Lung (tissue), 12 donors: Measurements from ENCODE around the gene HYCC1. TPM values are rescaled to one million over a fixed set of nuclear protein-coding genes. Genes with fewer than 3 reads are reported as not detected.
"Not testable (repeated sequence)": the region's sequence is repeated elsewhere in the genome, so short reads cannot be mapped to it uniquely, and the experiment has no call there.

Experiments
- ATAC-seq: fragments of 200-7000 bp; cut with Tn5 transposase; one replicate; pipeline ENCODE4 v1.9.1; 2020; ENCODE audit warnings: moderate number of reproducible peaks; ENCODE audit not compliant: insufficient read depth, low FRiP score
- DNase-seq, 3 donors: peaks; one replicate each; pipeline ENCODE4 v3.0.0-alpha.2; 2013 to 2017
- H3K27ac ChIP-seq, 2 donors: one replicate each; pipeline ENCODE4 v1.5.1; 2013; ENCODE audit warnings: mild to moderate bottlenecking in 2 of 2, moderate library complexity in 2 of 2, control low read depth in 1 of 2, inconsistent platforms in 1 of 2, low read depth in 1 of 2, low read length in 1 of 2
- H3K27me3 ChIP-seq, 3 donors: one replicate each; pipeline ENCODE4 v1.5.1; 2013; ENCODE audit warnings: low read length in 2 of 3; ENCODE audit not compliant: control insufficient read depth in 3 of 3, insufficient read depth in 3 of 3
- H3K36me3 ChIP-seq, 4 donors: one replicate each; pipeline ENCODE4 v1.5.1; 2013; ENCODE audit warnings: low read length in 4 of 4, mild to moderate bottlenecking in 1 of 4, moderate library complexity in 1 of 4; ENCODE audit not compliant: control insufficient read depth in 4 of 4, insufficient read depth in 4 of 4
- H3K4me1 ChIP-seq, 5 donors: one replicate each; pipeline ENCODE4 v1.5.1; 2013; ENCODE audit warnings: low read length in 5 of 5, mild to moderate bottlenecking in 2 of 5, moderate library complexity in 1 of 5; ENCODE audit not compliant: control insufficient read depth in 5 of 5, insufficient read depth in 5 of 5
- H3K4me3 ChIP-seq: one replicate; pipeline ENCODE4 v1.5.1; 2013; ENCODE audit warnings: mild to moderate bottlenecking, control low read depth, moderate library complexity
- H3K9ac ChIP-seq, 2 donors: one replicate each; pipeline ENCODE4 v1.5.1; 2013; ENCODE audit warnings: low read length in 2 of 2, control low read depth in 1 of 2; ENCODE audit not compliant: insufficient read depth in 1 of 2
- H3K9me3 ChIP-seq, 4 donors: one replicate each; pipeline ENCODE4 v1.5.1; 2013; ENCODE audit warnings: low read length in 3 of 4, mild to moderate bottlenecking in 1 of 4, moderate library complexity in 1 of 4; ENCODE audit not compliant: control insufficient read depth in 4 of 4, insufficient read depth in 3 of 4
- WGBS, 2 donors: extraction: QIAGEN DNeasy Blood & Tissue Kit; methylation state at CpG; one replicate each; pipeline ENCODE4 v1.1.7; 2013; 5-methylcytosine and 5-hydroxymethylcytosine counted together
- polyA plus RNA-seq, 2 donors: library from polyadenylated mRNA; stranded (reverse); fragments of 200-250 nt; gene quantifications; one replicate each; pipeline ENCODE4 v1.2.1, GENCODE V29; 2013
- total RNA-seq, 2 donors: library from RNA; depleted of rRNA in 1 of 2; stranded (reverse); fragments of >200 nt in 1 of 2; gene quantifications; one replicate each; pipeline ENCODE4 v1.2.1, GENCODE V29; 2014 to 2021
- TF ChIP-seq, protein P1 (sequence below): IDR thresholded peaks from 2 replicates; pipeline ENCODE4 v1.5.1; 2012; ENCODE audit warnings: mild to moderate bottlenecking; ENCODE audit errors: control extremely low read depth, extremely low read depth
- donor health status: control.
- donor health status: control.
- donor health status: Bipolar disorder and iron deficiency.
- donor health status: healthy.
- donor health status: DM: yes; HTN: yes; CAD: no.

Gene HYCC1
- total and polyA plus RNA-seq, 4 donors = 7.3 to 62.5 (median 35.2) TPM

DNA sequence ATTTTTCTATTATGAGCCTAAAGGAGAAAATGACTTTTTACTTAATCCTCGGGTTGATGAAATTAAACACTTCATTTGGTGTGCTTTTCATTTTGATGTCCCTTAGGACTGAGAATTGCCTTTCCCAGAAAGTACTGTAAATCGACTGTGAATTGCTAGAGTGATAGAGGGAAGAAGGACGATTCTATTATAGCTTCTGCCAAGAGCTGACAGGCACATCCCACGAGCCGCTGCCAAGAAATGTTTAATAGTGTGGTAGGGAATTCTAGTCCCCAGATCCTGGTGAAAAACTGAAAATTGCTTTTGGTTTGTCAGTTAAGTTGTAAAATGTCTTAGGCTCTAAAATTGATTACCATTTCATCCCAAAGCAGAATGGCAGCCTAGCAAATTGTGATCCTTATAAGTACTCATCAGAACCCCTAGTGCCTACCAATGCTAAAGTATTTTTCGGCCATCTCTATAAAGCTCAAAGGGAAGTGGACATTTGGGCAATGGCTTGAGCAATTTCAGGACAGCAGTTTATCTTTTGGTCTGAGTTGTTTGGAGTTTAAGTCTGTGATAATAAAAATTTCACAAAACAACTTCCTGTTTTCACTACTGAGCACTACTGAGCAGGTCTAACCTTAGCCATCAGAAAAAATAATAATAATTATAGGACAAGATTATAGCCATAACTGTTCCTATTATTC, 44.6 kb upstream of the HYCC1 start:
- no peaks in the 10 kb centered on the region for H3K36me3 ChIP-seq
- H3K4me3 ChIP-seq = no peak overlapping the region
- ATAC-seq (no peak), DNase-seq (peak; percentile 73 to 93 (median 89))
- H3K9me3 ChIP-seq = no peaks in the 10 kb centered on the region
- no peak overlapping the region for H3K9ac ChIP-seq
- no peaks in the 10 kb centered on the region for H3K27me3 ChIP-seq
- peaks cover 0 to 11% (median 0%) of the 10 kb centered on the region in 5 donors for H3K4me1 ChIP-seq
- TF ChIP-seq, protein P1, sequence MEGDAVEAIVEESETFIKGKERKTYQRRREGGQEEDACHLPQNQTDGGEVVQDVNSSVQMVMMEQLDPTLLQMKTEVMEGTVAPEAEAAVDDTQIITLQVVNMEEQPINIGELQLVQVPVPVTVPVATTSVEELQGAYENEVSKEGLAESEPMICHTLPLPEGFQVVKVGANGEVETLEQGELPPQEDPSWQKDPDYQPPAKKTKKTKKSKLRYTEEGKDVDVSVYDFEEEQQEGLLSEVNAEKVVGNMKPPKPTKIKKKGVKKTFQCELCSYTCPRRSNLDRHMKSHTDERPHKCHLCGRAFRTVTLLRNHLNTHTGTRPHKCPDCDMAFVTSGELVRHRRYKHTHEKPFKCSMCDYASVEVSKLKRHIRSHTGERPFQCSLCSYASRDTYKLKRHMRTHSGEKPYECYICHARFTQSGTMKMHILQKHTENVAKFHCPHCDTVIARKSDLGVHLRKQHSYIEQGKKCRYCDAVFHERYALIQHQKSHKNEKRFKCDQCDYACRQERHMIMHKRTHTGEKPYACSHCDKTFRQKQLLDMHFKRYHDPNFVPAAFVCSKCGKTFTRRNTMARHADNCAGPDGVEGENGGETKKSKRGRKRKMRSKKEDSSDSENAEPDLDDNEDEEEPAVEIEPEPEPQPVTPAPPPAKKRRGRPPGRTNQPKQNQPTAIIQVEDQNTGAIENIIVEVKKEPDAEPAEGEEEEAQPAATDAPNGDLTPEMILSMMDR = no peak
- no peak overlapping the region for H3K27ac ChIP-seq
- WGBS, 2 donors = 59 to 73% methylated on average over 6 of the region's 6 CpGs

DNA sequence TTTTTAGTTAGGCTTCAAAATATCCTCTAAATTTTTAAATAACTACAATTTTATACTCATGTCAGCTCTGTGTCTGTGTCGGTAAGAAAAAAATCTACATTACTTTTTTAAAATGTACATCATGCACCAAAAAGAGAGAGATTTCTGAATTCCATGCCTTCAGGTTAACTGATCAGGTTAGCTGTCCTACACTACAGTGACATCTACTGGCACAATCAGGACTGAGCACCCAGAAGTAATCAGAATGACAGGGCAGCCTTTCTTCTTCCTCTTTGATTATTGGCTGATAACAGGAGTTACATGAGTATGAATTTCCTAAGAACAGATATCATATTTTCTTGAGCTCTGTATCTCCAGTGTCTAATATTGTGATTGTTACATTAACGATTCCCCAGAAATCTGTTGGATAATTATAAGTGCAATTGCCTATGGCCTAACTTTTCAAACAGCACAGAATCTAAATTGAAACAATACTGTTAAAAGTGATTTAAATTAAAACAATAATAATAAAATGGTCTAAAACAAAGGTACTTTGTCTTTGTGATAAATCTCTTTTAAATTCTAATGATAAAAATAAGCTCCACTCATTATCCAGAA, 41.8 kb upstream of the HYCC1 start:
- H3K27me3 ChIP-seq = no peaks in the 10 kb centered on the region
- no peak overlapping the region for H3K9ac ChIP-seq
- no peak overlapping the region for H3K27ac ChIP-seq
- DNase-seq (peak; percentile 34 to 75 (median 66)), ATAC-seq (peak; percentile 72)
- WGBS, 2 donors = 1% methylated on average over 2 of the region's 2 CpGs
- no peak overlapping the region for H3K4me3 ChIP-seq
- peaks cover 0 to 11% (median 0%) of the 10 kb centered on the region in 5 donors for H3K4me1 ChIP-seq
- TF ChIP-seq, protein P1 = peak; percentile 72
- H3K36me3 ChIP-seq = no peaks in the 10 kb centered on the region
- no peaks in the 10 kb centered on the region for H3K9me3 ChIP-seq

DNA sequence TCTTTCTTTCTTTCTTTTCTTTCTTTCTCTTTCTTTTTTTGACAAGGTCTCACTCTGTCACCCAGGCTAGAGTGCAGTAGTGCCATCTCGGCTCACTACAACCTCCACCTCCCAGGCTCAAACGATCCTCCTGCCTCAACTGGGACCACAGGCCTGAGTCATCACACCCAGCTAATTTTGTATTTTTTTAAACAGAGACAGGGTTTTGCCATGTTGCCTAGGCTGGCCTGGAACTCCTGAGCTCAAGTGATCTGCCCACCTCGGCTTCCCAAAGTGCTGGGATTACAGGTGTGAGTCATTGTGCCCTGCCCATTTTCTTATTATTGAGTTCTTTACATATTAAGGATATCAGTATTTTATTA, 37.2 kb upstream of the HYCC1 start:
- H3K27ac ChIP-seq, H3K9ac ChIP-seq, ATAC-seq, H3K36me3 ChIP-seq, H3K4me3 ChIP-seq, DNase-seq, H3K4me1 ChIP-seq, H3K27me3 ChIP-seq, H3K9me3 ChIP-seq: not testable (repeated sequence)
- WGBS, 2 donors = 74 to 88% methylated on average over 3 of the region's 3 CpGs

DNA sequence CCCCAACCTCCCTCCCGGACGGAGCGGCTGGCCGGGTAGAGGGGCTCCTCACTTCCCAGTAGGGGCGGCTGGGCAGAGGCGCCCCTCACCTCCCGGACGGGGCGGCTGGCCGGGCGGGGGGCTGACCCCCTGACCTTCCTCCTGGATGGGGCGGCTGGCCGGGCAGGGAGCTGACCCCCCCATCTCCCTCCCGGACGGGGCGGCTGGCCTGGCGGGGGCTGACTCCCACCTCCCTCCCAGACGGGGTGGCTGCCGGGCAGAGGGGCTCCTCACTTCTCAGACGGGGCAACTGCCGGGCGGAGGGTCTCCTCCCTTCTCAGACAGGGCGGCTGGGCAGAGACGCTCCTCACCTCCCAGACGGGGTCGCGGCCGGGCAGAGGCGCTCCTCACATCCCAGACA, 32.4 kb upstream of the HYCC1 start:
- H3K9ac ChIP-seq, H3K27me3 ChIP-seq, DNase-seq, H3K4me1 ChIP-seq, ATAC-seq, H3K9me3 ChIP-seq, H3K36me3 ChIP-seq, H3K4me3 ChIP-seq, H3K27ac ChIP-seq: not testable (repeated sequence)
- WGBS, 2 donors = 96 to 97% methylated on average over 22 to 29 of the region's 29 CpGs

DNA sequence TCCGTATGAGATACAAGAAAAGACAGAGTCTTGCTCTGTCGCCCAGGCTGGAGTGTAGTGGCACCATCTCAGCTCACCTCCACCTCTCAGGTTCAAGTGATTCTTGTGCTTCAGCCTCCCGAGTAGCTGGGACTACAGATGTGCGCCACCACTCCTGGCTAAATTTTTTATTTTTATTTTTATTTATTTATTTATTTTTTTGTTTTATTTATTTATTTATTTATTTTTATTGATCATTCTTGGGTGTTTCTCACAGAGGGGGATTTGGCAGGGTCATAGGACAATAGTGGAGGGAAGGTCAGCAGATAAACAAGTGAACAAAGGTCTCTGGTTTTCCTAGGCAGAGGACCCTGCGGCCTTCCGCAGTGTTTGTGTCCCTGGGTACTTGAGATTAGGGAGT, 31.2 kb upstream of the HYCC1 start:
- 90 to 93% methylated on average over 4 of the region's 6 CpGs for WGBS, 2 donors
- not testable (repeated sequence) for ATAC-seq, H3K36me3 ChIP-seq, H3K9ac ChIP-seq, DNase-seq, H3K9me3 ChIP-seq, H3K4me1 ChIP-seq, H3K4me3 ChIP-seq, H3K27me3 ChIP-seq, H3K27ac ChIP-seq
